K562 (cell line): ENCODE data around the gene MYLK2. TPM values are rescaled to one million over a fixed set of nuclear protein-coding genes. Genes with fewer than 3 reads are reported as not detected.

Experiments used
- ELF1 ChIP-seq: fragments of 200-800 bp; sonication (Bioruptor generic); IDR thresholded peaks from 2 replicates; pipeline ENCODE4 v1.6.1; 2016; ENCODE audit warnings: missing genetic modification characterization, missing compliant biosample characterization
- ETV6 ChIP-seq, 3 experiments: fragments of 150-350 bp in 1 of 3; sonication (generic) in 1 of 3; formaldehyde crosslinking in 1 of 3; IDR thresholded peaks; 2 replicates each; pipeline versions ENCODE4 v1.6.1 to v1.8.0; 2014 to 2022; ENCODE audit warnings: borderline replicate concordance in 2 of 3, low read depth in 2 of 3, antibody characterized with exemption in 1 of 3, low read length in 1 of 3, mild to moderate bottlenecking in 1 of 3, missing genetic modification reagents in 1 of 3
- FOS ChIP-seq: IDR thresholded peaks from 3 replicates; pipeline ENCODE4 v1.6.1; 2011; ENCODE audit not compliant: insufficient read length; ENCODE audit errors: extremely low read depth
- FOXJ3 ChIP-seq: sonication (generic); formaldehyde crosslinking; IDR thresholded peaks from 2 replicates; pipeline ENCODE4 v1.4.0; 2020; ENCODE audit warnings: mild to moderate bottlenecking, missing genetic modification reagents
- NKRF ChIP-seq: fragments of 450-650 bp; IDR thresholded peaks from 2 replicates; pipeline ENCODE4 v1.6.1; 2016; ENCODE audit warnings: borderline replicate concordance
- RBBP5 ChIP-seq: fragments of 200-600 bp; sonication (generic); IDR thresholded peaks from 2 replicates; pipeline ENCODE4 v1.6.1; 2012; ENCODE audit warnings: borderline replicate concordance, mild to moderate bottlenecking, low read length, control low read depth, inconsistent platforms; ENCODE audit not compliant: insufficient read depth, poor library complexity, severe bottlenecking
- SPI1 ChIP-seq: IDR thresholded peaks from 2 replicates; pipeline ENCODE4 v1.6.1; 2011; ENCODE audit warnings: low read depth, low read length, control low read depth, borderline replicate concordance
- SRSF9 ChIP-seq: fragments of 200-400 bp; formaldehyde crosslinking; IDR thresholded peaks from 2 replicates; pipeline ENCODE4 v1.6.1; 2017; ENCODE audit warnings: low read depth, low read length, borderline replicate concordance
- ZNF280A ChIP-seq: fragments of 450-650 bp; IDR thresholded peaks from 2 replicates; pipeline ENCODE4 v1.6.1; 2018; ENCODE audit warnings: mild to moderate bottlenecking, low read depth; ENCODE audit not compliant: partially characterized antibody
- ZNF324 ChIP-seq: fragments of 250-450 bp; sonication (Bioruptor Pico); IDR thresholded peaks from 2 replicates; pipeline ENCODE4 v1.4.0; 2020; ENCODE audit warnings: mild to moderate bottlenecking
- polyA plus RNA-seq, 8 experiments: library from polyadenylated mRNA; depleted of rRNA in 4 of 8; stranded (reverse) in 5 of 8; unstranded in 3 of 8; fragments of >200 nt; fragmentation: Nextera tagmentation in 2 of 8; fragmentation: Illumina TruSeq in 1 of 8; extraction: Ambion mirVana in 2 of 8; extraction: Trizol in 1 of 8; gene quantifications; 2 replicates each; pipeline versions ENCODE4 v1.2.1 to v1.2.3, GENCODE V29; 2011 to 2014; ENCODE audit warnings: inconsistent platforms in 1 of 8, missing spikeins in 1 of 8
- total RNA-seq, 7 experiments: library from RNA; depleted of rRNA in 6 of 7; stranded (reverse); fragments of >200 nt in 6 of 7; fragmentation: Illumina TruSeq in 2 of 7; extraction: Trizol in 2 of 7; gene quantifications; 2 replicates each; pipeline versions ENCODE4 v1.2.1 to v1.2.3, GENCODE V29; 2011 to 2021; ENCODE audit warnings: low replicate concordance in 1 of 7
- TF ChIP-seq, protein P1 (sequence below), 2 experiments: fragments of 450-650 bp; formaldehyde crosslinking in 1 of 2; IDR thresholded peaks; 2 replicates each; pipeline versions ENCODE4 v1.4.0 to v1.6.1; 2014 to 2020; ENCODE audit warnings: mild to moderate bottlenecking in 2 of 2, borderline replicate concordance in 1 of 2, low read depth in 1 of 2

MYLK2 gene
- total and polyA plus RNA-seq, 9 of the 15 experiments (the other 6 are each of a cell fraction or from before 2014, with no cell fraction given), result 0.07 to 0.53 (median 0.18) TPM; not detected in 2

DNA sequence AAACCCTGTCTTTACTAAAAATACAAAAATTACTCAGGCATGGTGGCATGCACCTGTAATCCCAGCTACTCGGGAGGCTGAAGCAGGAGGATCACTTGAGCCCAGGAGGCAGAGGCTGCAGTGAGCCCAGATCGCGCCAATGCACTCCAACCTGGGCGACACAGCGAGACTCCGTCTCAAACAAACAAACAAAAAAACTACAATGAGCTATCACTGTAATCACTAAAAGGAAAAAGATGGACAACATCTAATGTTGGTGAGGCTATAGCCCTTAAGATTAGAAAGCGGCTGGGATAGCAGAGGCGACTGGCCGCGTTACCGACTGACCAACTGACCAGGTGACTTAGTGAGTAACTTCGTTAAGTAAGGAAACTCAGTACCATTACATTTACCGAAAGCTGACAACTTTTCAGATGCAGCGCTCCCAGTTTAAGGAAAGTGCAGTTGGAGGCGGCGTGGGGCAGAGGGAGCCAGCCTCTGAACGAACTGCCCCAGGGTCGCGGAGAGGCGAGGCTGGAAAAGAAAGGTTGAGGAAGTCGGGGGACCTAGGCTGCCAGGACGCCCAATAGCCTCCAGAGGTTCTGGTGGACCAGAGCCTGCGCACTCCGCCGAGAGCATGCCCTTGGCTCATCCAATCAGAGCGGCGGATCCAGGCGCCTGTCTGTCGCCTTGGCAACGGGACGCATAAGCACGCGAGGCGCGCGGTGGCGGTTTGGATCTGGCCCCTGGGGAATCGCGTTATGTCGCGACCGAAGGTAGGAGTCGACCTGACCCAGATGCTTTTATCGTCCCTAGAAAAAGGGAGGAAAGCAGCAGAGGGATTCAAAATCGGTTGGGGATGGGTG, 60.2 kb downstream of the MYLK2 start (continued):
- no peak for TF ChIP-seq SRSF9
- 0 out of 2 replicates have a peak, but pooled peaks have one; percentile 12 for TF ChIP-seq SPI1
- TF ChIP-seq ETV6 (IDR thresholded peaks at IDR 0.05; ENCODE audit: borderline replicate concordance in 1 of 2, low read depth in 2 of 2, low read length in 1 of 2), result no peak
- no peak for TF ChIP-seq ETV6 (CRISPR knock-in tag; IDR thresholded peaks at IDR 0.05; ENCODE audit: borderline replicate concordance)
- peak; percentile 98 for TF ChIP-seq NKRF
- no peak for TF ChIP-seq ELF1
- TF ChIP-seq FOXJ3 (CRISPR knock-in tag), result peak; percentile 55; the same call in 1 of the 2 replicates
- peak; percentile 43 for TF ChIP-seq FOS
- no peak for TF ChIP-seq ZNF280A
- TF ChIP-seq, protein P1, sequence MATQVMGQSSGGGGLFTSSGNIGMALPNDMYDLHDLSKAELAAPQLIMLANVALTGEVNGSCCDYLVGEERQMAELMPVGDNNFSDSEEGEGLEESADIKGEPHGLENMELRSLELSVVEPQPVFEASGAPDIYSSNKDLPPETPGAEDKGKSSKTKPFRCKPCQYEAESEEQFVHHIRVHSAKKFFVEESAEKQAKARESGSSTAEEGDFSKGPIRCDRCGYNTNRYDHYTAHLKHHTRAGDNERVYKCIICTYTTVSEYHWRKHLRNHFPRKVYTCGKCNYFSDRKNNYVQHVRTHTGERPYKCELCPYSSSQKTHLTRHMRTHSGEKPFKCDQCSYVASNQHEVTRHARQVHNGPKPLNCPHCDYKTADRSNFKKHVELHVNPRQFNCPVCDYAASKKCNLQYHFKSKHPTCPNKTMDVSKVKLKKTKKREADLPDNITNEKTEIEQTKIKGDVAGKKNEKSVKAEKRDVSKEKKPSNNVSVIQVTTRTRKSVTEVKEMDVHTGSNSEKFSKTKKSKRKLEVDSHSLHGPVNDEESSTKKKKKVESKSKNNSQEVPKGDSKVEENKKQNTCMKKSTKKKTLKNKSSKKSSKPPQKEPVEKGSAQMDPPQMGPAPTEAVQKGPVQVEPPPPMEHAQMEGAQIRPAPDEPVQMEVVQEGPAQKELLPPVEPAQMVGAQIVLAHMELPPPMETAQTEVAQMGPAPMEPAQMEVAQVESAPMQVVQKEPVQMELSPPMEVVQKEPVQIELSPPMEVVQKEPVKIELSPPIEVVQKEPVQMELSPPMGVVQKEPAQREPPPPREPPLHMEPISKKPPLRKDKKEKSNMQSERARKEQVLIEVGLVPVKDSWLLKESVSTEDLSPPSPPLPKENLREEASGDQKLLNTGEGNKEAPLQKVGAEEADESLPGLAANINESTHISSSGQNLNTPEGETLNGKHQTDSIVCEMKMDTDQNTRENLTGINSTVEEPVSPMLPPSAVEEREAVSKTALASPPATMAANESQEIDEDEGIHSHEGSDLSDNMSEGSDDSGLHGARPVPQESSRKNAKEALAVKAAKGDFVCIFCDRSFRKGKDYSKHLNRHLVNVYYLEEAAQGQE (IDR thresholded peaks at IDR 0.05; ENCODE audit: borderline replicate concordance), result peak; percentile 35; the same call in 1 of the 2 replicates
- TF ChIP-seq, protein P1 (CRISPR knock-in tag; IDR thresholded peaks at IDR 0.05; ENCODE audit: low read depth), result no peak
- no peak for TF ChIP-seq ZNF324 (CRISPR knock-in tag)
- peak; percentile 2 for TF ChIP-seq RBBP5
